SU-DHL-6 (cell line): ENCODE data around the gene PRKN.

Experiments
- EZH2phosphoT487 ChIP-seq: fragments of 200-600 bp; sonication (generic), shearing (Covaris generic); conservative IDR thresholded peaks from 2 replicates; pipeline ENCODE4 v1.6.1; 2018; ENCODE audit warnings: mild to moderate bottlenecking, antibody characterized with exemption, low read length, moderate library complexity, mixed read lengths
- TF ChIP-seq, protein P1 (sequence below): fragments of 200-600 bp; sonication (generic); IDR thresholded peaks from one replicate; pipeline ENCODE4 v1.5.1; 2017; ENCODE audit warnings: antibody characterized with exemption, mild to moderate bottlenecking, low read length, moderate library complexity; ENCODE audit not compliant: insufficient read depth, poor library complexity, severe bottlenecking

DNA sequence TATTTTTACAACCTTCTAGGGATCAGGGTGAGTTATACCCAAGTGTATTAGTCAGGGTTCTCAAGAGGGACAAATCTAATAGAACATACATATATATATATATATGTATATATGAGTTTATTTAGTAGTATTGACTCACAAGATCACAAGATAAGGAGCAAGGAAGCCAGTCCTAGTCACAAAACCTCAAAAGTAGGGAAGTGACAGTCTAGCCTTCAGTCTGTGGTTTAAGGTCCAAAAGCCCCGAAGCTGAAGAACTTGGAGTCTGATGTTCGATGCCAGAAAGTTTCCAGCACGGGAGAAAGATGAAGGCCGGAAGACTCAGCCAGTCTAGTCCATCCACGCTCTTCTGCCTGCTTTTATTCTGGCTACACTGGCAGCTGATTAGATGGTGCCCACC is 821.0 kb downstream of the PRKN start:
- TF ChIP-seq, protein P1, sequence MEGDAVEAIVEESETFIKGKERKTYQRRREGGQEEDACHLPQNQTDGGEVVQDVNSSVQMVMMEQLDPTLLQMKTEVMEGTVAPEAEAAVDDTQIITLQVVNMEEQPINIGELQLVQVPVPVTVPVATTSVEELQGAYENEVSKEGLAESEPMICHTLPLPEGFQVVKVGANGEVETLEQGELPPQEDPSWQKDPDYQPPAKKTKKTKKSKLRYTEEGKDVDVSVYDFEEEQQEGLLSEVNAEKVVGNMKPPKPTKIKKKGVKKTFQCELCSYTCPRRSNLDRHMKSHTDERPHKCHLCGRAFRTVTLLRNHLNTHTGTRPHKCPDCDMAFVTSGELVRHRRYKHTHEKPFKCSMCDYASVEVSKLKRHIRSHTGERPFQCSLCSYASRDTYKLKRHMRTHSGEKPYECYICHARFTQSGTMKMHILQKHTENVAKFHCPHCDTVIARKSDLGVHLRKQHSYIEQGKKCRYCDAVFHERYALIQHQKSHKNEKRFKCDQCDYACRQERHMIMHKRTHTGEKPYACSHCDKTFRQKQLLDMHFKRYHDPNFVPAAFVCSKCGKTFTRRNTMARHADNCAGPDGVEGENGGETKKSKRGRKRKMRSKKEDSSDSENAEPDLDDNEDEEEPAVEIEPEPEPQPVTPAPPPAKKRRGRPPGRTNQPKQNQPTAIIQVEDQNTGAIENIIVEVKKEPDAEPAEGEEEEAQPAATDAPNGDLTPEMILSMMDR, result no peak
- TF ChIP-seq EZH2phosphoT487, result no peak
